SU-DHL-6 (cell line): ENCODE measurements around the gene AHCY.

Experiments
- EZH2phosphoT487 ChIP-seq: fragments of 200-600 bp; sonication (generic), shearing (Covaris generic); conservative IDR thresholded peaks from 2 replicates; pipeline ENCODE4 v1.6.1; 2018; ENCODE audit warnings: mild to moderate bottlenecking, antibody characterized with exemption, low read length, moderate library complexity, mixed read lengths
- TF ChIP-seq, protein P1 (sequence below): fragments of 200-600 bp; sonication (generic); IDR thresholded peaks from one replicate; pipeline ENCODE4 v1.5.1; 2017; ENCODE audit warnings: antibody characterized with exemption, mild to moderate bottlenecking, low read length, moderate library complexity; ENCODE audit not compliant: insufficient read depth, poor library complexity, severe bottlenecking

DNA sequence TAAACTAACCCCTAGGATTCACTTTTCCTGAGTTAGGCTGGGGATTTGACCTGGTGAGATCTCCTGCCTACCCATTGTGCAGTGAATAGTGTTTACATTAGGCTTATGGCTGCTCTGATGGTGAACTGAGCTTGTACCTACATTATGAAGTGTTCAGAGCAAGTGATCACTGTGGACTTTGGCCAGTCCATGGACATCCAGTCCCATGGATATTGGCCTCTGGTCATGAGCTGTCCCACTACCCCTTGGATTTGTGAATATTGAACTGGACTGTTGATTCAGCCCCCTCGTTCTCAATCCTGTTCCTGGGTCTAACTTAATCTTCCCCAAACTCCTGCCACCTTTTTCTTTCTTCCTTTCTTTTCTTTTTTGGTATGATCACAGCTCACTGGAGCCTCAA, 48.2 kb downstream of the AHCY start:
- TF ChIP-seq EZH2phosphoT487: no peak
- TF ChIP-seq, protein P1, sequence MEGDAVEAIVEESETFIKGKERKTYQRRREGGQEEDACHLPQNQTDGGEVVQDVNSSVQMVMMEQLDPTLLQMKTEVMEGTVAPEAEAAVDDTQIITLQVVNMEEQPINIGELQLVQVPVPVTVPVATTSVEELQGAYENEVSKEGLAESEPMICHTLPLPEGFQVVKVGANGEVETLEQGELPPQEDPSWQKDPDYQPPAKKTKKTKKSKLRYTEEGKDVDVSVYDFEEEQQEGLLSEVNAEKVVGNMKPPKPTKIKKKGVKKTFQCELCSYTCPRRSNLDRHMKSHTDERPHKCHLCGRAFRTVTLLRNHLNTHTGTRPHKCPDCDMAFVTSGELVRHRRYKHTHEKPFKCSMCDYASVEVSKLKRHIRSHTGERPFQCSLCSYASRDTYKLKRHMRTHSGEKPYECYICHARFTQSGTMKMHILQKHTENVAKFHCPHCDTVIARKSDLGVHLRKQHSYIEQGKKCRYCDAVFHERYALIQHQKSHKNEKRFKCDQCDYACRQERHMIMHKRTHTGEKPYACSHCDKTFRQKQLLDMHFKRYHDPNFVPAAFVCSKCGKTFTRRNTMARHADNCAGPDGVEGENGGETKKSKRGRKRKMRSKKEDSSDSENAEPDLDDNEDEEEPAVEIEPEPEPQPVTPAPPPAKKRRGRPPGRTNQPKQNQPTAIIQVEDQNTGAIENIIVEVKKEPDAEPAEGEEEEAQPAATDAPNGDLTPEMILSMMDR: no peak
